GM23338 (cell line): ENCODE measurements around the gene LRRC3C. TPM values are rescaled to one million over a fixed set of nuclear protein-coding genes. Genes with fewer than 3 reads are reported as not detected.

ENCODE experiments used
- CREB1 ChIP-seq: fragments of 250-450 bp; sonication (Bioruptor Pico); IDR thresholded peaks from 2 replicates; pipeline ENCODE4 v1.5.0; 2020; ENCODE audit warnings: low read depth, mild to moderate bottlenecking, moderate library complexity
- ETS1 ChIP-seq: IDR thresholded peaks from 2 replicates; pipeline ENCODE4 v1.6.1; 2016; ENCODE audit warnings: antibody characterized with exemption
- JUNB ChIP-seq: IDR thresholded peaks from one replicate; pipeline ENCODE4 v1.6.1; 2016; ENCODE audit warnings: antibody characterized with exemption; ENCODE audit not compliant: unreplicated experiment
- ZNF331 ChIP-seq: fragments of 250-450 bp; sonication (Bioruptor Pico); IDR thresholded peaks from 2 replicates; pipeline ENCODE4 v1.5.0; 2020; ENCODE audit warnings: low read depth, mild to moderate bottlenecking, moderate library complexity
- ZNF462 ChIP-seq: fragments of 250-450 bp; sonication (Bioruptor Pico); IDR thresholded peaks from 2 replicates; pipeline ENCODE4 v1.5.0; 2020; ENCODE audit warnings: mild to moderate bottlenecking, moderate library complexity
- polyA plus RNA-seq: library from polyadenylated mRNA; unstranded; fragments of >200 nt; fragmentation: Nextera tagmentation; extraction: Ambion mirVana; gene quantifications from 2 replicates; pipeline ENCODE4 v1.2.1, GENCODE V29; 2016
- total RNA-seq: library from RNA; depleted of rRNA; stranded (reverse); fragments of >200 nt; shearing (Covaris generic); gene quantifications from 2 replicates; pipeline ENCODE4 v1.2.3, GENCODE V29; 2014

The LRRC3C gene
- total and polyA plus RNA-seq, 2 experiments from 2014 or later: 0.24 TPM; not detected in 1

- no peak for TF ChIP-seq ETS1
- no peak for TF ChIP-seq ZNF331
- no peak for TF ChIP-seq CREB1 (CRISPR knock-in tag)
- TF ChIP-seq JUNB: no peak
- TF ChIP-seq ZNF462: no peak
Measured at GRCh38 chr17:39927929-39928857, 661 bp downstream of the LRRC3C start (continued).
